Omental fat pad (tissue), 4 donors: ENCODE measurements around the gene ABCC1. TPM values are rescaled to one million over a fixed set of nuclear protein-coding genes. Genes with fewer than 3 reads are reported as not detected.

Experiments used
- ATAC-seq: fragments of 150-250 bp; one replicate; pipeline ENCODE4 v1.9.1; 2016; ENCODE audit warnings: mild to moderate bottlenecking, moderate library complexity; ENCODE audit not compliant: low FRiP score
- DNase-seq: peaks from one replicate; pipeline ENCODE4 v3.0.0-alpha.2; 2019; ENCODE audit warnings: low spot score
- CTCF ChIP-seq, 3 donors: fragments of 450-650 bp; IDR thresholded peaks; one replicate each; pipeline ENCODE4 v1.5.1; 2016 to 2017; ENCODE audit warnings: antibody characterized with exemption in 3 of 3, mild to moderate bottlenecking in 3 of 3, moderate library complexity in 2 of 3
- total RNA-seq, 4 donors: library from RNA; depleted of rRNA; stranded (reverse); fragments of >200 nt; gene quantifications; one replicate each; pipeline ENCODE4 v1.1.0, GENCODE V29; 2016

ABCC1 gene
- total RNA-seq, 4 donors from 2014 or later = 21.8 to 53.2 (median 36.3) TPM

- ATAC-seq (no peak), DNase-seq (no peak)
- no peak for TF ChIP-seq CTCF (IDR thresholded peaks at IDR 0.05)
Measured at GRCh38 chr16:16027728-16028310, 78.4 kb downstream of the ABCC1 start.

- no peak for TF ChIP-seq CTCF (IDR thresholded peaks at IDR 0.05)
- no peak for ATAC-seq
- DNase-seq = no peak
Measured at GRCh38 chr16:16028311-16028999, 79.0 kb downstream of the ABCC1 start.

- TF ChIP-seq CTCF (IDR thresholded peaks at IDR 0.05) = no peak
- DNase-seq (no peak), ATAC-seq (no peak)
Measured at GRCh38 chr16:16029431-16030011, 80.1 kb downstream of the ABCC1 start.

GRCh38 chr16:16030449-16030848, 81.0 kb downstream of the ABCC1 start:
- no peak for ATAC-seq
- no peak for DNase-seq
- no peak for TF ChIP-seq CTCF (IDR thresholded peaks at IDR 0.05)

- DNase-seq = no peak
- no peak for ATAC-seq
- no peak for TF ChIP-seq CTCF (IDR thresholded peaks at IDR 0.05)
Measured at GRCh38 chr16:16031401-16031800, 82.0 kb downstream of the ABCC1 start.

GRCh38 chr16:16032271-16032979, 83.0 kb downstream of the ABCC1 start:
- TF ChIP-seq CTCF (IDR thresholded peaks at IDR 0.05) = no peak
- DNase-seq = no peak
- no peak for ATAC-seq
